Measurements from ENCODE around the gene UNC119B.

GRCh38 chr12:120690978-120691377, 19.3 kb upstream of the UNC119B start:
- TF ChIP-seq POLR2A (IDR thresholded peaks at IDR 0.05) (no peak), POLR2AphosphoS5 (IDR thresholded peaks at IDR 0.05) (no peak)
- TF ChIP-seq, protein P1, sequence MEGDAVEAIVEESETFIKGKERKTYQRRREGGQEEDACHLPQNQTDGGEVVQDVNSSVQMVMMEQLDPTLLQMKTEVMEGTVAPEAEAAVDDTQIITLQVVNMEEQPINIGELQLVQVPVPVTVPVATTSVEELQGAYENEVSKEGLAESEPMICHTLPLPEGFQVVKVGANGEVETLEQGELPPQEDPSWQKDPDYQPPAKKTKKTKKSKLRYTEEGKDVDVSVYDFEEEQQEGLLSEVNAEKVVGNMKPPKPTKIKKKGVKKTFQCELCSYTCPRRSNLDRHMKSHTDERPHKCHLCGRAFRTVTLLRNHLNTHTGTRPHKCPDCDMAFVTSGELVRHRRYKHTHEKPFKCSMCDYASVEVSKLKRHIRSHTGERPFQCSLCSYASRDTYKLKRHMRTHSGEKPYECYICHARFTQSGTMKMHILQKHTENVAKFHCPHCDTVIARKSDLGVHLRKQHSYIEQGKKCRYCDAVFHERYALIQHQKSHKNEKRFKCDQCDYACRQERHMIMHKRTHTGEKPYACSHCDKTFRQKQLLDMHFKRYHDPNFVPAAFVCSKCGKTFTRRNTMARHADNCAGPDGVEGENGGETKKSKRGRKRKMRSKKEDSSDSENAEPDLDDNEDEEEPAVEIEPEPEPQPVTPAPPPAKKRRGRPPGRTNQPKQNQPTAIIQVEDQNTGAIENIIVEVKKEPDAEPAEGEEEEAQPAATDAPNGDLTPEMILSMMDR (IDR thresholded peaks at IDR 0.05) = no peak
